Panc1 (cell line): Measurements from ENCODE around the gene RBSN. TPM values are rescaled to one million over a fixed set of nuclear protein-coding genes. Genes with fewer than 3 reads are reported as not detected.

Source experiments
- ATAC-seq: fragments of 200-7000 bp; cut with Tn5 transposase; 2 replicates; pipeline ENCODE4 v1.9.1; 2020; ENCODE audit warnings: mild to moderate bottlenecking, moderate library complexity
- BruUV-seq: library from RNA; stranded (reverse); fragments of 400-500 nt; replicated peaks from 2 replicates; lab custom pipeline; 2021; lab: Mats Ljungman, UMichigan
- CTCF ChIA-PET: fragments of 300-600 bp; sonication (Branson Sonifier 250); formaldehyde crosslinking; loops from one replicate; lab custom pipeline; 2022; ENCODE audit warnings: antibody characterized with exemption; lab: Charles Lee
- POLR2A ChIA-PET: fragments of 300-600 bp; sonication (Branson Sonifier 250); formaldehyde crosslinking; loops from one replicate; lab custom pipeline; 2022; ENCODE audit warnings: antibody characterized with exemption; lab: Charles Lee
- DNase-seq: peaks from one replicate; pipeline ENCODE4 v3.0.0-alpha.2; 2010; ENCODE audit warnings: low read depth, low spot score
- H3K27ac ChIP-seq: 2 replicates; pipeline ENCODE4 v1.5.1; 2011; ENCODE audit warnings: mild to moderate bottlenecking, low read length, inconsistent platforms
- H3K27me3 ChIP-seq: fragments of 200-500 bp; sonication (Bioruptor generic); 2 replicates; pipeline ENCODE4 v1.6.0; 2014; ENCODE audit warnings: low read length, inconsistent platforms; ENCODE audit not compliant: control insufficient read depth, insufficient read depth
- H3K36me3 ChIP-seq: fragments of 200-500 bp; sonication (Bioruptor generic); 2 replicates; pipeline ENCODE4 v1.5.1; 2014; ENCODE audit warnings: inconsistent platforms, mild to moderate bottlenecking, low read length, moderate library complexity; ENCODE audit not compliant: control insufficient read depth, insufficient read depth
- H3K4me1 ChIP-seq: 2 replicates; pipeline ENCODE4 v1.5.1; 2011; ENCODE audit warnings: inconsistent platforms, mild to moderate bottlenecking, low read length, moderate library complexity; ENCODE audit not compliant: control insufficient read depth, insufficient read depth
- H3K4me3 ChIP-seq, 2 experiments: 2 replicates each; pipeline ENCODE4 v1.5.1; 2011 to 2012; ENCODE audit warnings: low read depth in 2 of 2, low read length in 2 of 2, mild to moderate bottlenecking in 2 of 2, inconsistent platforms in 1 of 2, moderate library complexity in 1 of 2
- H3K9me3 ChIP-seq: fragments of 200-500 bp; sonication (Bioruptor generic); 2 replicates; pipeline ENCODE4 v1.5.1; 2014; ENCODE audit warnings: low read depth, mild to moderate bottlenecking, inconsistent platforms, low read length, moderate library complexity; ENCODE audit not compliant: control insufficient read depth, insufficient read depth
- POLR2AphosphoS5 ChIP-seq: IDR thresholded peaks from 2 replicates; pipeline ENCODE4 v1.6.1; 2012; ENCODE audit warnings: mild to moderate bottlenecking, low read depth, low read length, moderate library complexity
- SIN3A ChIP-seq: IDR thresholded peaks from 2 replicates; pipeline ENCODE4 v1.6.1; 2012; ENCODE audit warnings: low read depth, mild to moderate bottlenecking, low read length, moderate library complexity, borderline replicate concordance; ENCODE audit not compliant: insufficient read depth
- TCF7L2 ChIP-seq: IDR thresholded peaks from 2 replicates; pipeline ENCODE4 v1.6.1; 2011; ENCODE audit warnings: mild to moderate bottlenecking, low read depth, low read length, inconsistent platforms
- in situ Hi-C: cut with HindIII; loops from 2 replicates; pipeline ENCODE4 v1.10.0; 2016; ENCODE audit warnings: low sequenced_read_pairs, low pct_unique_long_range_greater_than_20kb
- intact Hi-C: fragments of 100-400 bp; cut with micrococcal nuclease; formaldehyde crosslinking; loops from one replicate; pipeline ENCODE4 v1.10.0; 2022; ENCODE audit not compliant: unreplicated experiment
- total RNA-seq: library from RNA; stranded (reverse); gene quantifications from one replicate; pipeline ENCODE4 v1.2.1, GENCODE V29; 2021; ENCODE audit not compliant: unreplicated experiment
- TF ChIP-seq, protein P1 (sequence below), 2 experiments: IDR thresholded peaks; 2 replicates each; pipeline ENCODE4 v1.6.1; 2011 to 2012; ENCODE audit warnings: low read depth in 2 of 2, control low read depth in 1 of 2, low read length in 1 of 2, mild to moderate bottlenecking in 1 of 2, moderate library complexity in 1 of 2; ENCODE audit not compliant: insufficient read depth in 1 of 2
- TF ChIP-seq, protein P2 (sequence below): fragments of 450-650 bp; IDR thresholded peaks from 2 replicates; pipeline ENCODE4 v1.5.1; 2017; ENCODE audit warnings: mild to moderate bottlenecking

The RBSN gene
- total RNA-seq, 1 experiment from 2014 or later: 13.6 TPM

DNA sequence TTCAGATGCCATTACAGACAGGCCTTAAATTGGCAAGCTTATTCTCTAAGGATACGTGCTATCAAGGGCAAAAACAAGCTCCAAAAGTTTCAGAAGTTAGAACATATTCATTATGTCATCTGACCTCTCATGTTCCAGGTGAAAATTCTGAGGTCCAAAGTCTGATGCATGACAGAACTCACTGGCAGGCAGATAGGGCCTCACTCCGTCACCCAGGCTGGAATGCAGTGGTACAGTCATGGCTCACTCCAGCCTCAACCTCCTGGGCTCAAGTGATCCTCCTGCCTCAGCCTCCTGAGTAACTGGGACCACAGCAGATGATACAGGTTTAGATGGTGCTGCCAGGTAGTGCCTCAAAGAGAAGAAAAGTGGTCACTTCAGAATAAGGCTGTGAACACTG lies 49.4 kb downstream of the RBSN start:
- CTCF ChIA-PET: no interaction called here
- Histone ChIP-seq H3K36me3 (peaks cover 16% of the 10 kb centered on the region; the same call in 1 of the 2 replicates), H3K27me3 (no peaks in the 10 kb centered on the region), H3K4me1 (no peaks in the 10 kb centered on the region; the same call in 1 of the 2 replicates), H3K9me3 (no peaks in the 10 kb centered on the region), H3K4me3 (no peak overlapping the region), H3K27ac (no peak overlapping the region)
- ATAC-seq (no peak), DNase-seq (no peak)
- POLR2A ChIA-PET: no interaction called here
- no TSS peak for BruUV-seq
- TF ChIP-seq SIN3A (no peak), POLR2AphosphoS5 (no peak)
- intact Hi-C loops (no loop called here), in situ Hi-C loops (no loop called here)

DNA sequence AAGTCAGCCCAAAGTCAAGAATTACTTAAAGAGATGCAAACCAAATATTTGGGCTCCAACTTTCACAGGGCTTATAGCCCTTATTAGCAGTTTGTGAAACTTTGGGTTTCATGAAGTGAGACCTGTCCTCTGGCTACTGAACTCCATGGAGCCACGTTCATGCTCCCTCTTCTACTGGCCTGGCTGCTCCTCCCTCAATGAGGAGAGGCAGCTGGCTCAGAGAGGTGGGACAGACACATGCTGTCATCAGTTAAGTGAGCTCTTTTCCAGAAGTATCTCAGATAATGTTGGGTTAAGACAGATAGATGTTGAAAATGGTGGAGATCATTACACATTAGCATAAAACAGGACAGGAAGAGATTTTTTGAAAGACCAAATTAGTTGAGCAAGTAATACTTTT lies 53.3 kb downstream of the RBSN start:
- intact Hi-C loops: no loop called here
- BruUV-seq: no TSS peak
- H3K4me3 ChIP-seq: no peak overlapping the region
- no peak for DNase-seq
- H3K27ac ChIP-seq: no peak overlapping the region
- ATAC-seq: no peak
- peaks cover 27% of the 10 kb centered on the region for H3K36me3 ChIP-seq
- TF ChIP-seq, protein P1, sequence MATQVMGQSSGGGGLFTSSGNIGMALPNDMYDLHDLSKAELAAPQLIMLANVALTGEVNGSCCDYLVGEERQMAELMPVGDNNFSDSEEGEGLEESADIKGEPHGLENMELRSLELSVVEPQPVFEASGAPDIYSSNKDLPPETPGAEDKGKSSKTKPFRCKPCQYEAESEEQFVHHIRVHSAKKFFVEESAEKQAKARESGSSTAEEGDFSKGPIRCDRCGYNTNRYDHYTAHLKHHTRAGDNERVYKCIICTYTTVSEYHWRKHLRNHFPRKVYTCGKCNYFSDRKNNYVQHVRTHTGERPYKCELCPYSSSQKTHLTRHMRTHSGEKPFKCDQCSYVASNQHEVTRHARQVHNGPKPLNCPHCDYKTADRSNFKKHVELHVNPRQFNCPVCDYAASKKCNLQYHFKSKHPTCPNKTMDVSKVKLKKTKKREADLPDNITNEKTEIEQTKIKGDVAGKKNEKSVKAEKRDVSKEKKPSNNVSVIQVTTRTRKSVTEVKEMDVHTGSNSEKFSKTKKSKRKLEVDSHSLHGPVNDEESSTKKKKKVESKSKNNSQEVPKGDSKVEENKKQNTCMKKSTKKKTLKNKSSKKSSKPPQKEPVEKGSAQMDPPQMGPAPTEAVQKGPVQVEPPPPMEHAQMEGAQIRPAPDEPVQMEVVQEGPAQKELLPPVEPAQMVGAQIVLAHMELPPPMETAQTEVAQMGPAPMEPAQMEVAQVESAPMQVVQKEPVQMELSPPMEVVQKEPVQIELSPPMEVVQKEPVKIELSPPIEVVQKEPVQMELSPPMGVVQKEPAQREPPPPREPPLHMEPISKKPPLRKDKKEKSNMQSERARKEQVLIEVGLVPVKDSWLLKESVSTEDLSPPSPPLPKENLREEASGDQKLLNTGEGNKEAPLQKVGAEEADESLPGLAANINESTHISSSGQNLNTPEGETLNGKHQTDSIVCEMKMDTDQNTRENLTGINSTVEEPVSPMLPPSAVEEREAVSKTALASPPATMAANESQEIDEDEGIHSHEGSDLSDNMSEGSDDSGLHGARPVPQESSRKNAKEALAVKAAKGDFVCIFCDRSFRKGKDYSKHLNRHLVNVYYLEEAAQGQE (IDR thresholded peaks at IDR 0.05; ENCODE audit: insufficient read depth in 1 of 2, low read depth in 2 of 2, low read length in 1 of 2): no peak
- TF ChIP-seq, protein P2, sequence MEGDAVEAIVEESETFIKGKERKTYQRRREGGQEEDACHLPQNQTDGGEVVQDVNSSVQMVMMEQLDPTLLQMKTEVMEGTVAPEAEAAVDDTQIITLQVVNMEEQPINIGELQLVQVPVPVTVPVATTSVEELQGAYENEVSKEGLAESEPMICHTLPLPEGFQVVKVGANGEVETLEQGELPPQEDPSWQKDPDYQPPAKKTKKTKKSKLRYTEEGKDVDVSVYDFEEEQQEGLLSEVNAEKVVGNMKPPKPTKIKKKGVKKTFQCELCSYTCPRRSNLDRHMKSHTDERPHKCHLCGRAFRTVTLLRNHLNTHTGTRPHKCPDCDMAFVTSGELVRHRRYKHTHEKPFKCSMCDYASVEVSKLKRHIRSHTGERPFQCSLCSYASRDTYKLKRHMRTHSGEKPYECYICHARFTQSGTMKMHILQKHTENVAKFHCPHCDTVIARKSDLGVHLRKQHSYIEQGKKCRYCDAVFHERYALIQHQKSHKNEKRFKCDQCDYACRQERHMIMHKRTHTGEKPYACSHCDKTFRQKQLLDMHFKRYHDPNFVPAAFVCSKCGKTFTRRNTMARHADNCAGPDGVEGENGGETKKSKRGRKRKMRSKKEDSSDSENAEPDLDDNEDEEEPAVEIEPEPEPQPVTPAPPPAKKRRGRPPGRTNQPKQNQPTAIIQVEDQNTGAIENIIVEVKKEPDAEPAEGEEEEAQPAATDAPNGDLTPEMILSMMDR: no peak
- TF ChIP-seq POLR2AphosphoS5: no peak
- in situ Hi-C loops: no loop called here
- ChIA-PET CTCF (no interaction called here), POLR2A (no interaction called here)
- no peaks in the 10 kb centered on the region for H3K4me1 ChIP-seq
- no peaks in the 10 kb centered on the region for H3K9me3 ChIP-seq
- H3K27me3 ChIP-seq: no peaks in the 10 kb centered on the region

DNA sequence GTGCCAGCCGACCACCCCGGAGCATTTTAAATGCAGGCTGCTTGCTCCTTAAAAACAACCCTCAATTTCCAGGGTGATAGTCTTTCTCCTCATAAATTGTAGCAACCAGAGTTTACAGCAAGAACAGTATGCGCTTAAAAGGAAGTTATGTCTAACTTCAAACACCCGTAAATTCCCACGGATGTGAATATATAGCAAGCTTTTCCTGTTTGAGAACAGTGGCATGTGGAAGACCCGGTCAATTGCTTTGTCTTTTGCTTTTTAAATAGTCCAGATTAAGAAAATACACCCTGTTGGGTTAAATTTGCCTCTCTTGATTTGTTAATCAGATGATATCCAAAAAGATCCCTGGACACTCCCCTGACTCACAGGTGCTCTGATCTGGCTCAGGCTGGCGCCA lies 54.6 kb downstream of the RBSN start:
- in situ Hi-C loops (no loop called here), intact Hi-C loops (no loop called here)
- no peak for TF ChIP-seq POLR2AphosphoS5
- no peak for TF ChIP-seq TCF7L2
- TF ChIP-seq, protein P2: no peak
- TF ChIP-seq, protein P1 (IDR thresholded peaks at IDR 0.05; ENCODE audit: insufficient read depth in 1 of 2, low read depth in 2 of 2, low read length in 1 of 2): no peak
- TF ChIP-seq SIN3A: no peak
- ChIA-PET POLR2A (interaction anchor here (0.5 kb wide), 1 partner anchor 88 kb away, joined by 5 read pairs; no protein-coding TSS in a partner anchor), CTCF (no interaction called here)
- Histone ChIP-seq H3K36me3 (peaks cover 25% of the 10 kb centered on the region), H3K27me3 (no peaks in the 10 kb centered on the region), H3K9me3 (no peaks in the 10 kb centered on the region), H3K4me3 (no peak overlapping the region), H3K4me1 (no peaks in the 10 kb centered on the region), H3K27ac (no peak overlapping the region)
- no peak for ATAC-seq
- BruUV-seq: no TSS peak
- DNase-seq: no peak
